K562 (cell line): Measurements from ENCODE around the gene SV2C. TPM values are rescaled to one million over a fixed set of nuclear protein-coding genes. Genes with fewer than 3 reads are reported as not detected.
A peak's percentile ranks its signal among the peaks of the same experiment; 100 is the strongest.

Experiments used
- BRD9 ChIP-seq: fragments of 450-650 bp; IDR thresholded peaks from 2 replicates; pipeline ENCODE4 v1.6.1; 2018; ENCODE audit warnings: low read depth; ENCODE audit not compliant: partially characterized antibody
- CHCHD3 ChIP-seq: fragments of 250-450 bp; sonication (Bioruptor Pico); IDR thresholded peaks from 2 replicates; pipeline ENCODE4 v2.1.2; 2022; ENCODE audit warnings: mild to moderate bottlenecking
- HMG20B ChIP-seq: fragments of 250-450 bp; sonication (Bioruptor Pico); IDR thresholded peaks from 2 replicates; pipeline ENCODE4 v1.5.0; 2021; ENCODE audit warnings: mild to moderate bottlenecking
- KDM2B ChIP-seq: fragments of 250-450 bp; sonication (Bioruptor Pico); IDR thresholded peaks from 2 replicates; pipeline ENCODE4 v1.8.0; 2021; ENCODE audit warnings: mild to moderate bottlenecking, moderate library complexity
- LEF1 ChIP-seq: fragments of 450-650 bp; IDR thresholded peaks from 2 replicates; pipeline ENCODE4 v1.6.1; 2016; ENCODE audit warnings: mild to moderate bottlenecking
- NUFIP1 ChIP-seq: fragments of 450-650 bp; IDR thresholded peaks from 2 replicates; pipeline ENCODE4 v1.6.1; 2018; ENCODE audit not compliant: partially characterized antibody
- PBX2 ChIP-seq, 2 experiments: IDR thresholded peaks in 1 of 2; conservative IDR thresholded peaks in 1 of 2; 2 replicates each; pipeline ENCODE4 v1.6.1; 2016; ENCODE audit warnings: low read depth in 2 of 2, mild to moderate bottlenecking in 1 of 2, missing compliant biosample characterization in 1 of 2, missing genetic modification characterization in 1 of 2, moderate library complexity in 1 of 2
- RBM22 ChIP-seq: fragments of 200-400 bp; formaldehyde crosslinking; IDR thresholded peaks from 2 replicates; pipeline ENCODE4 v1.6.1; 2018; ENCODE audit warnings: low read length, low read depth; ENCODE audit not compliant: poor library complexity, severe bottlenecking
- SAP30 ChIP-seq: fragments of 200-600 bp; sonication (generic); IDR thresholded peaks from 2 replicates; pipeline ENCODE4 v1.6.1; 2012; ENCODE audit warnings: borderline replicate concordance, low read depth, mild to moderate bottlenecking, moderate library complexity, low read length, control low read depth, inconsistent platforms; ENCODE audit not compliant: insufficient read depth, poor library complexity, severe bottlenecking
- SIRT6 ChIP-seq: IDR thresholded peaks from one replicate; pipeline ENCODE4 v1.6.1; 2012; ENCODE audit warnings: low read depth, mild to moderate bottlenecking, control low read depth, inconsistent platforms, low read length, moderate library complexity
- SMARCA5 ChIP-seq: fragments of 450-650 bp; IDR thresholded peaks from 2 replicates; pipeline ENCODE4 v1.6.1; 2016
- TBP ChIP-seq: optimal IDR thresholded peaks from 2 replicates; pipeline ENCODE3; 2011; ENCODE audit warnings: low read depth, low read length, improper control_type of control experiment
- TCF15 ChIP-seq: fragments of 250-450 bp; sonication (Bioruptor Pico); IDR thresholded peaks from 2 replicates; pipeline ENCODE4 v1.8.0; 2022; ENCODE audit warnings: moderate library complexity, mild to moderate bottlenecking, inconsistent platforms
- TEAD2 ChIP-seq: fragments of 450-650 bp; IDR thresholded peaks from 2 replicates; pipeline ENCODE4 v1.6.1; 2016; ENCODE audit warnings: missing genetic modification characterization, control low read depth, missing compliant biosample characterization
- YY1 ChIP-seq, 3 experiments: IDR thresholded peaks; 2 replicates each; pipeline ENCODE4 v1.6.1; 2011; ENCODE audit warnings: low read length in 2 of 3, mild to moderate bottlenecking in 2 of 3, moderate library complexity in 2 of 3, borderline replicate concordance in 1 of 3, control low read depth in 1 of 3, low read depth in 1 of 3; ENCODE audit not compliant: insufficient read depth in 3 of 3, insufficient replicate concordance in 2 of 3, control insufficient read depth in 1 of 3, insufficient read length in 1 of 3; ENCODE audit errors: extremely low read depth in 1 of 3
- ZNF274 ChIP-seq: IDR thresholded peaks from 2 replicates; pipeline ENCODE4 v1.6.1; 2011; ENCODE audit warnings: low read depth, mild to moderate bottlenecking, low read length, moderate library complexity, borderline replicate concordance
- ZNF551 ChIP-seq: fragments of 250-450 bp; sonication (Bioruptor Pico); IDR thresholded peaks from 2 replicates; pipeline ENCODE4 v1.5.0; 2021; ENCODE audit warnings: mild to moderate bottlenecking, moderate library complexity
- polyA plus RNA-seq, 8 experiments: library from polyadenylated mRNA; depleted of rRNA in 4 of 8; stranded (reverse) in 5 of 8; unstranded in 3 of 8; fragments of >200 nt; fragmentation: Nextera tagmentation in 2 of 8; fragmentation: Illumina TruSeq in 1 of 8; extraction: Ambion mirVana in 2 of 8; extraction: Trizol in 1 of 8; gene quantifications; 2 replicates each; pipeline versions ENCODE4 v1.2.1 to v1.2.3, GENCODE V29; 2011 to 2014; ENCODE audit warnings: inconsistent platforms in 1 of 8, missing spikeins in 1 of 8
- total RNA-seq, 7 experiments: library from RNA; depleted of rRNA in 6 of 7; stranded (reverse); fragments of >200 nt in 6 of 7; fragmentation: Illumina TruSeq in 2 of 7; extraction: Trizol in 2 of 7; gene quantifications; 2 replicates each; pipeline versions ENCODE4 v1.2.1 to v1.2.3, GENCODE V29; 2011 to 2021; ENCODE audit warnings: low replicate concordance in 1 of 7
- TF ChIP-seq, protein P1 (sequence below): fragments of 450-650 bp; IDR thresholded peaks from 2 replicates; pipeline ENCODE4 v1.6.1; 2017; ENCODE audit warnings: antibody characterized with exemption, mild to moderate bottlenecking

Gene SV2C
- total and polyA plus RNA-seq, 9 of the 15 experiments (the other 6 are each of a cell fraction or from before 2014, with no cell fraction given), result 0.05 TPM; not detected in 8

GRCh38 chr5:76180814-76181805 is 97.9 kb downstream of the SV2C start (continued):
- TF ChIP-seq, protein P1, sequence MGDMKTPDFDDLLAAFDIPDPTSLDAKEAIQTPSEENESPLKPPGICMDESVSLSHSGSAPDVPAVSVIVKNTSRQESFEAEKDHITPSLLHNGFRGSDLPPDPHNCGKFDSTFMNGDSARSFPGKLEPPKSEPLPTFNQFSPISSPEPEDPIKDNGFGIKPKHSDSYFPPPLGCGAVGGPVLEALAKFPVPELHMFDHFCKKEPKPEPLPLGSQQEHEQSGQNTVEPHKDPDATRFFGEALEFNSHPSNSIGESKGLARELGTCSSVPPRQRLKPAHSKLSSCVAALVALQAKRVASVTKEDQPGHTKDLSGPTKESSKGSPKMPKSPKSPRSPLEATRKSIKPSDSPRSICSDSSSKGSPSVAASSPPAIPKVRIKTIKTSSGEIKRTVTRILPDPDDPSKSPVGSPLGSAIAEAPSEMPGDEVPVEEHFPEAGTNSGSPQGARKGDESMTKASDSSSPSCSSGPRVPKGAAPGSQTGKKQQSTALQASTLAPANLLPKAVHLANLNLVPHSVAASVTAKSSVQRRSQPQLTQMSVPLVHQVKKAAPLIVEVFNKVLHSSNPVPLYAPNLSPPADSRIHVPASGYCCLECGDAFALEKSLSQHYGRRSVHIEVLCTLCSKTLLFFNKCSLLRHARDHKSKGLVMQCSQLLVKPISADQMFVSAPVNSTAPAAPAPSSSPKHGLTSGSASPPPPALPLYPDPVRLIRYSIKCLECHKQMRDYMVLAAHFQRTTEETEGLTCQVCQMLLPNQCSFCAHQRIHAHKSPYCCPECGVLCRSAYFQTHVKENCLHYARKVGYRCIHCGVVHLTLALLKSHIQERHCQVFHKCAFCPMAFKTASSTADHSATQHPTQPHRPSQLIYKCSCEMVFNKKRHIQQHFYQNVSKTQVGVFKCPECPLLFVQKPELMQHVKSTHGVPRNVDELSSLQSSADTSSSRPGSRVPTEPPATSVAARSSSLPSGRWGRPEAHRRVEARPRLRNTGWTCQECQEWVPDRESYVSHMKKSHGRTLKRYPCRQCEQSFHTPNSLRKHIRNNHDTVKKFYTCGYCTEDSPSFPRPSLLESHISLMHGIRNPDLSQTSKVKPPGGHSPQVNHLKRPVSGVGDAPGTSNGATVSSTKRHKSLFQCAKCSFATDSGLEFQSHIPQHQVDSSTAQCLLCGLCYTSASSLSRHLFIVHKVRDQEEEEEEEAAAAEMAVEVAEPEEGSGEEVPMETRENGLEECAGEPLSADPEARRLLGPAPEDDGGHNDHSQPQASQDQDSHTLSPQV, result peak; percentile 81
- TF ChIP-seq ZNF274, result no peak
- no peak for TF ChIP-seq SIRT6
- TF ChIP-seq SAP30, result no peak
- no peak for TF ChIP-seq NUFIP1
- TF ChIP-seq SMARCA5, result peak; percentile 67; the same call in 1 of the 2 replicates
- no peak for TF ChIP-seq YY1 (IDR thresholded peaks at IDR 0.05; ENCODE audit: borderline replicate concordance in 1 of 3, control insufficient read depth in 1 of 3, extremely low read depth in 1 of 3, insufficient read depth in 3 of 3, insufficient read length in 1 of 3, insufficient replicate concordance in 2 of 3, low read depth in 1 of 3, low read length in 2 of 3)
- TF ChIP-seq BRD9, result no peak
- no peak for TF ChIP-seq CHCHD3
- 0 out of 2 replicates have a peak, but pooled peaks have one; percentile 37 for TF ChIP-seq LEF1
- no peak for TF ChIP-seq ZNF551 (CRISPR knock-in tag)
- TF ChIP-seq PBX2 (CRISPR knock-in tag; IDR thresholded peaks at IDR 0.05; ENCODE audit: low read depth), result no peak
- TF ChIP-seq PBX2 (tag; conservative IDR thresholded peaks at IDR 0.05; ENCODE audit: low read depth), result 0 out of 2 replicates have a peak, but pooled peaks have one; percentile 41
- no peak for TF ChIP-seq TBP
- no peak for TF ChIP-seq HMG20B (CRISPR knock-in tag)
- no peak for TF ChIP-seq KDM2B (CRISPR knock-in tag)
- TF ChIP-seq TEAD2, result no peak
- no peak for TF ChIP-seq RBM22
- no peak for TF ChIP-seq TCF15 (CRISPR knock-in tag)
